ENCODE data around the gene INPP5D.

GRCh38 chr2:233146194-233146593 is 86.1 kb downstream of the INPP5D start:
- TF ChIP-seq POLR2A (IDR thresholded peaks at IDR 0.05), result no peak
- no peak for TF ChIP-seq CTCF (IDR thresholded peaks at IDR 0.05)
